Keratinocyte (primary cell): Measurements from ENCODE around the gene CSNK1A1.

ENCODE experiments used
- CTCF ChIP-seq, 3 experiments: IDR thresholded peaks in 1 of 3; conservative IDR thresholded peaks in 1 of 3; optimal IDR thresholded peaks in 1 of 3; 2 replicates in 2 of 3; 3 replicates in 1 of 3; pipeline versions ENCODE3 to v1.5.1; 2011; ENCODE audit warnings: low read length in 3 of 3, mild to moderate bottlenecking in 3 of 3, moderate library complexity in 2 of 3, control low read depth in 1 of 3, inconsistent platforms in 1 of 3; ENCODE audit not compliant: insufficient read depth in 2 of 3; ENCODE audit errors: extremely low read depth in 1 of 3
- EZH2 ChIP-seq: IDR thresholded peaks from one replicate; pipeline ENCODE4 v1.6.1; 2012; ENCODE audit warnings: inconsistent platforms, mild to moderate bottlenecking, low read length, moderate library complexity

- no peak for TF ChIP-seq CTCF (optimal IDR thresholded peaks at IDR 0.05 in 1 of 3, IDR thresholded peaks at IDR 0.05 in 1 of 3, conservative IDR thresholded peaks at IDR 0.05 in 1 of 3; ENCODE audit: extremely low read depth in 1 of 3, insufficient read depth in 2 of 3, low read length in 3 of 3)
- no peak for TF ChIP-seq EZH2
Observed at GRCh38 chr5:149504677-149505076, 46.6 kb downstream of the CSNK1A1 start.
